Dermis microvascular lymphatic vessel endothelial cell (primary cell): ENCODE measurements around the gene MESP1. TPM values are rescaled to one million over a fixed set of nuclear protein-coding genes. Genes with fewer than 3 reads are reported as not detected.
"Not testable (repeated sequence)": the region's sequence is repeated elsewhere in the genome, so short reads cannot be mapped to it uniquely, and the experiment has no call there.

ENCODE experiments used
- DNase-seq, 2 donors: peaks; one replicate each; pipeline versions ENCODE4 v3.0.0 to v3.0.0-alpha.2; 2010; ENCODE audit warnings: low read depth in 2 of 2
- total RNA-seq: library from RNA; depleted of rRNA; stranded (reverse); fragments of >200 nt; gene quantifications from 2 replicates; pipeline ENCODE4 v1.2.1, GENCODE V29; 2014

The MESP1 gene
- total RNA-seq, result under 0.01 and 0.13 TPM in 2 replicates

GRCh38 chr15:89750560-89751542 lies at the start of gene MESP1:
TSS of gene MESP1 (minus strand) at chr15:89751249. CDS start at chr15:89751231, 18 bp downstream.
- peak; percentile 78 to 94 for DNase-seq

GRCh38 chr15:89799918-89800498 lies 49.0 kb upstream of the MESP1 start:
- no peak for DNase-seq

GRCh38 chr15:89799011-89799911 lies 48.2 kb upstream of the MESP1 start:
- no peak for DNase-seq

GRCh38 chr15:89797678-89798201 lies 46.7 kb upstream of the MESP1 start:
- no peak for DNase-seq

GRCh38 chr15:89795996-89796395 lies 44.9 kb upstream of the MESP1 start:
- DNase-seq, result no peak

GRCh38 chr15:89794627-89795241 lies 43.7 kb upstream of the MESP1 start:
- peak; percentile 82 to 86 for DNase-seq

GRCh38 chr15:89792106-89792805 lies 41.2 kb upstream of the MESP1 start:
- DNase-seq, result no peak

GRCh38 chr15:89790661-89791060 lies 39.6 kb upstream of the MESP1 start:
- no peak for DNase-seq

GRCh38 chr15:89790206-89790605 lies 39.2 kb upstream of the MESP1 start:
- DNase-seq, result no peak

- not testable (repeated sequence) for DNase-seq
Measured at GRCh38 chr15:89788585-89788984, 37.5 kb upstream of the MESP1 start.

GRCh38 chr15:89787944-89788343 lies 36.9 kb upstream of the MESP1 start:
- no peak for DNase-seq

GRCh38 chr15:89785774-89786140 lies 34.7 kb upstream of the MESP1 start:
- DNase-seq, result no peak

- DNase-seq, result no peak
Measured at GRCh38 chr15:89785064-89785773, 34.2 kb upstream of the MESP1 start.

GRCh38 chr15:89784686-89784960 lies 33.6 kb upstream of the MESP1 start:
- no peak for DNase-seq

- no peak for DNase-seq
Measured at GRCh38 chr15:89783861-89784685, 33.0 kb upstream of the MESP1 start.

GRCh38 chr15:89783111-89783860 lies 32.2 kb upstream of the MESP1 start:
- DNase-seq, result no peak

GRCh38 chr15:89782619-89782950 lies 31.5 kb upstream of the MESP1 start:
- DNase-seq, result not testable (repeated sequence)

- no peak for DNase-seq
Measured at GRCh38 chr15:89781891-89782618, 31.0 kb upstream of the MESP1 start.
